Activated T-helper 1 cell treated with anti-CD3 and anti-CD28 coated beads, Interleukin-12 subunit alpha, Interleukin-12 subunit beta, Interleukin-2, Interleukin-4 antibody, amounts not matched to agents 30 ng/mL and 10 ng/mL and 1 ng/mL, durations not matched to agents 14 hours and 24 hours and 36 hours (primary cell): Measurements from ENCODE around the gene RIMS1. TPM values are rescaled to one million over a fixed set of nuclear protein-coding genes. Genes with fewer than 3 reads are reported as not detected.
A peak's percentile ranks its signal among the peaks of the same experiment; 100 is the strongest.

Source experiments
- DNase-seq: peaks from one replicate; pipeline ENCODE4 v3.0.0; 2021; ENCODE audit warnings: low spot score
- H3K27ac Mint-ChIP-seq: one replicate; pipeline ENCODE4 v1.8.0; 2021; ENCODE audit warnings: mild to moderate bottlenecking, mixed read lengths
- H3K27me3 Mint-ChIP-seq: one replicate; pipeline ENCODE4 v1.8.0; 2022; ENCODE audit warnings: mild to moderate bottlenecking, moderate library complexity, mixed read lengths; ENCODE audit not compliant: insufficient read depth
- H3K36me3 Mint-ChIP-seq: one replicate; pipeline ENCODE4 v1.8.0; 2021; ENCODE audit warnings: low read depth, mixed read lengths
- H3K4me1 Mint-ChIP-seq: one replicate; pipeline ENCODE4 v1.8.0; 2021; ENCODE audit warnings: low read depth, mixed read lengths
- H3K4me3 Mint-ChIP-seq: one replicate; pipeline ENCODE4 v1.8.0; 2021; ENCODE audit warnings: mild to moderate bottlenecking, moderate library complexity, mixed read lengths
- H3K9me3 Mint-ChIP-seq: one replicate; pipeline ENCODE4 v1.8.0; 2021; ENCODE audit warnings: mixed read lengths
- intact Hi-C: fragments of 100-400 bp; cut with micrococcal nuclease; formaldehyde crosslinking; loops from one replicate; pipeline ENCODE4 v1.15.1; 2024
- total RNA-seq: library from RNA; stranded (reverse); gene quantifications from 2 replicates; pipeline ENCODE4 v1.2.3, GENCODE V29; 2022

RIMS1 gene
- total RNA-seq, 1 donor from 2014 or later: not detected

GRCh38 chr6:71902261-71902660, 15.9 kb downstream of the RIMS1 start:
- no peak for DNase-seq
- H3K27me3 Mint-ChIP-seq: peaks cover 2% of the 10 kb centered on the region
- intact Hi-C loops: no loop called here
- H3K27ac Mint-ChIP-seq: no peak overlapping the region
- no peaks in the 10 kb centered on the region for H3K36me3 Mint-ChIP-seq
- no peaks in the 10 kb centered on the region for H3K9me3 Mint-ChIP-seq
- no peak overlapping the region for H3K4me3 Mint-ChIP-seq
- no peaks in the 10 kb centered on the region for H3K4me1 Mint-ChIP-seq

- Mint-ChIP-seq H3K4me1 (no peaks in the 10 kb centered on the region), H3K4me3 (no peak overlapping the region), H3K9me3 (no peaks in the 10 kb centered on the region), H3K27ac (no peak overlapping the region), H3K36me3 (no peaks in the 10 kb centered on the region), H3K27me3 (no peaks in the 10 kb centered on the region)
- DNase-seq: no peak
- intact Hi-C loops: no loop called here
Measured at GRCh38 chr6:71906813-71907212, 20.5 kb downstream of the RIMS1 start.

GRCh38 chr6:71908162-71908765, 21.9 kb downstream of the RIMS1 start:
- H3K27ac Mint-ChIP-seq: no peak overlapping the region
- H3K4me3 Mint-ChIP-seq: no peak overlapping the region
- intact Hi-C loops: no loop called here
- H3K9me3 Mint-ChIP-seq: no peaks in the 10 kb centered on the region
- H3K4me1 Mint-ChIP-seq: no peaks in the 10 kb centered on the region
- no peaks in the 10 kb centered on the region for H3K27me3 Mint-ChIP-seq
- H3K36me3 Mint-ChIP-seq: no peaks in the 10 kb centered on the region
- DNase-seq: no peak

- intact Hi-C loops: no loop called here
- no peak overlapping the region for H3K4me3 Mint-ChIP-seq
- H3K36me3 Mint-ChIP-seq: no peaks in the 10 kb centered on the region
- no peak for DNase-seq
- no peaks in the 10 kb centered on the region for H3K4me1 Mint-ChIP-seq
- no peak overlapping the region for H3K27ac Mint-ChIP-seq
- no peaks in the 10 kb centered on the region for H3K27me3 Mint-ChIP-seq
- H3K9me3 Mint-ChIP-seq: no peaks in the 10 kb centered on the region
Measured at GRCh38 chr6:71913444-71914234, 27.3 kb downstream of the RIMS1 start.

GRCh38 chr6:71929047-71929446, 42.7 kb downstream of the RIMS1 start:
- H3K4me1 Mint-ChIP-seq: no peaks in the 10 kb centered on the region
- DNase-seq: no peak
- intact Hi-C loops: no loop called here
- no peaks in the 10 kb centered on the region for H3K36me3 Mint-ChIP-seq
- no peak overlapping the region for H3K4me3 Mint-ChIP-seq
- H3K27me3 Mint-ChIP-seq: no peaks in the 10 kb centered on the region
- no peak overlapping the region for H3K27ac Mint-ChIP-seq
- H3K9me3 Mint-ChIP-seq: no peaks in the 10 kb centered on the region

GRCh38 chr6:71933881-71934280, 47.5 kb downstream of the RIMS1 start:
- Mint-ChIP-seq H3K36me3 (no peaks in the 10 kb centered on the region), H3K9me3 (no peaks in the 10 kb centered on the region), H3K27ac (no peak overlapping the region), H3K4me3 (no peak overlapping the region), H3K4me1 (no peaks in the 10 kb centered on the region), H3K27me3 (no peaks in the 10 kb centered on the region)
- no peak for DNase-seq
- intact Hi-C loops: no loop called here

- intact Hi-C loops: no loop called here
- no peaks in the 10 kb centered on the region for H3K4me1 Mint-ChIP-seq
Measured at GRCh38 chr6:71965404-71965803, 79.1 kb downstream of the RIMS1 start.

GRCh38 chr6:71967436-71967835, 81.1 kb downstream of the RIMS1 start:
- no peaks in the 10 kb centered on the region for H3K4me1 Mint-ChIP-seq

More at GRCh38 chr6:71965404-71965803, 79.1 kb downstream of the RIMS1 start:
- DNase-seq: no peak
- no peaks in the 10 kb centered on the region for H3K27me3 Mint-ChIP-seq
- H3K36me3 Mint-ChIP-seq: no peaks in the 10 kb centered on the region
- H3K9me3 Mint-ChIP-seq: no peaks in the 10 kb centered on the region
- no peak overlapping the region for H3K27ac Mint-ChIP-seq
- H3K4me3 Mint-ChIP-seq: no peak overlapping the region

GRCh38 chr6:71977884-71978283, 91.5 kb downstream of the RIMS1 start:
- H3K4me1 Mint-ChIP-seq: peaks cover 4% of the 10 kb centered on the region
- intact Hi-C loops: no loop called here
- H3K36me3 Mint-ChIP-seq: no peaks in the 10 kb centered on the region
- H3K9me3 Mint-ChIP-seq: no peaks in the 10 kb centered on the region
- no peak overlapping the region for H3K27ac Mint-ChIP-seq
- DNase-seq: no peak
- no peaks in the 10 kb centered on the region for H3K27me3 Mint-ChIP-seq
- H3K4me3 Mint-ChIP-seq: no peak overlapping the region

More at GRCh38 chr6:71967436-71967835, 81.1 kb downstream of the RIMS1 start:
- intact Hi-C loops: no loop called here
- H3K27me3 Mint-ChIP-seq: no peaks in the 10 kb centered on the region
- no peak overlapping the region for H3K27ac Mint-ChIP-seq
- no peaks in the 10 kb centered on the region for H3K36me3 Mint-ChIP-seq
- no peaks in the 10 kb centered on the region for H3K9me3 Mint-ChIP-seq
- DNase-seq: no peak
- no peak overlapping the region for H3K4me3 Mint-ChIP-seq

- Mint-ChIP-seq H3K4me3 (no peak overlapping the region), H3K4me1 (peaks cover 4% of the 10 kb centered on the region), H3K9me3 (no peaks in the 10 kb centered on the region), H3K27me3 (no peaks in the 10 kb centered on the region), H3K36me3 (no peaks in the 10 kb centered on the region), H3K27ac (no peak overlapping the region)
- intact Hi-C loops: no loop called here
- no peak for DNase-seq
Measured at GRCh38 chr6:71979911-71980310, 93.6 kb downstream of the RIMS1 start.

- no peak for DNase-seq
- H3K4me1 Mint-ChIP-seq: peaks cover 4% of the 10 kb centered on the region
- no peaks in the 10 kb centered on the region for H3K9me3 Mint-ChIP-seq
- H3K27me3 Mint-ChIP-seq: no peaks in the 10 kb centered on the region
- H3K27ac Mint-ChIP-seq: peak overlapping the region; percentile 24
- intact Hi-C loops: no loop called here
- no peaks in the 10 kb centered on the region for H3K36me3 Mint-ChIP-seq
- no peak overlapping the region for H3K4me3 Mint-ChIP-seq
Measured at GRCh38 chr6:71982389-71982788, 96.0 kb downstream of the RIMS1 start.

GRCh38 chr6:71983131-71983530, 96.8 kb downstream of the RIMS1 start:
- DNase-seq: no peak
- intact Hi-C loops: no loop called here
- Mint-ChIP-seq H3K36me3 (no peaks in the 10 kb centered on the region), H3K27ac (no peak overlapping the region), H3K4me1 (peaks cover 4% of the 10 kb centered on the region), H3K9me3 (no peaks in the 10 kb centered on the region), H3K4me3 (no peak overlapping the region), H3K27me3 (no peaks in the 10 kb centered on the region)

GRCh38 chr6:71994705-71995271, 108.4 kb downstream of the RIMS1 start:
- Mint-ChIP-seq H3K9me3 (no peaks in the 10 kb centered on the region), H3K4me1 (no peaks in the 10 kb centered on the region), H3K4me3 (no peak overlapping the region), H3K27ac (no peak overlapping the region), H3K27me3 (no peaks in the 10 kb centered on the region), H3K36me3 (no peaks in the 10 kb centered on the region)
- intact Hi-C loops: no loop called here
- DNase-seq: no peak
